Measurements from ENCODE around the gene MDK.
A peak's percentile ranks its signal among the peaks of the same experiment; 100 is the strongest.

The MDK gene

GRCh38 chr11:46334211-46334610, 47.3 kb upstream of the MDK start:
- no peak for DNase-seq (ENCODE audit: low read depth in 1 of 2, low spot score in 1 of 2)
- Histone ChIP-seq H3K27ac (replicated peaks) (no peak overlapping the region), H3K27me3 (ENCODE audit: insufficient read depth, poor library complexity, severe bottlenecking) (no peaks in the 10 kb centered on the region), H3K4me3 (replicated peaks; ENCODE audit: insufficient read depth, low read length) (no peak overlapping the region)
- no peak for TF ChIP-seq SPI1 (IDR thresholded peaks at IDR 0.05; ENCODE audit: borderline replicate concordance, low read depth)
- TF ChIP-seq REST (IDR thresholded peaks at IDR 0.05; ENCODE audit: insufficient replicate concordance, low read depth), result no peak
- TF ChIP-seq GABPA (IDR thresholded peaks at IDR 0.05; ENCODE audit: low read depth), result no peak
- no peak for TF ChIP-seq POLR2AphosphoS5 (IDR thresholded peaks at IDR 0.05; ENCODE audit: low read depth)
- TF ChIP-seq, protein P1, sequence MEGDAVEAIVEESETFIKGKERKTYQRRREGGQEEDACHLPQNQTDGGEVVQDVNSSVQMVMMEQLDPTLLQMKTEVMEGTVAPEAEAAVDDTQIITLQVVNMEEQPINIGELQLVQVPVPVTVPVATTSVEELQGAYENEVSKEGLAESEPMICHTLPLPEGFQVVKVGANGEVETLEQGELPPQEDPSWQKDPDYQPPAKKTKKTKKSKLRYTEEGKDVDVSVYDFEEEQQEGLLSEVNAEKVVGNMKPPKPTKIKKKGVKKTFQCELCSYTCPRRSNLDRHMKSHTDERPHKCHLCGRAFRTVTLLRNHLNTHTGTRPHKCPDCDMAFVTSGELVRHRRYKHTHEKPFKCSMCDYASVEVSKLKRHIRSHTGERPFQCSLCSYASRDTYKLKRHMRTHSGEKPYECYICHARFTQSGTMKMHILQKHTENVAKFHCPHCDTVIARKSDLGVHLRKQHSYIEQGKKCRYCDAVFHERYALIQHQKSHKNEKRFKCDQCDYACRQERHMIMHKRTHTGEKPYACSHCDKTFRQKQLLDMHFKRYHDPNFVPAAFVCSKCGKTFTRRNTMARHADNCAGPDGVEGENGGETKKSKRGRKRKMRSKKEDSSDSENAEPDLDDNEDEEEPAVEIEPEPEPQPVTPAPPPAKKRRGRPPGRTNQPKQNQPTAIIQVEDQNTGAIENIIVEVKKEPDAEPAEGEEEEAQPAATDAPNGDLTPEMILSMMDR (IDR thresholded peaks at IDR 0.05; ENCODE audit: insufficient read depth, low read length), result no peak

DNA sequence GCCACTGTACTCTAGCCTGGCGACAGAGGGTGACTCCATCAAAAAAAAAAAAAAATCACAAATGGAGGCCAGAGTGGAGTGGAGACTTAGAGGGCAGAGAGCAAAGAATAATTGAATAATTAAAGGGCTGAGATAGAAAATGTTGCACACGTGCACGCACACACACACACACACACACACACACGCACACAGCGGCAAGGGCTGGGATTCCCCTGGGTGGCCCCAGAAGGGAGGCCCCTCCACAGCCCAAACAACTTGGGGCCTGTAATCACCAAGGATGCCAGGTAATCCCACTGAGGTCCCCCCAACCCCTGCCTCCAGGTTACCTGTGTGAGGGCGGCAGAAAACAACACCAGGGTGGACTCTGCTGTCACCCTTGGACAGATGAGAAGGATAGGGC, 46.2 kb upstream of the MDK start:
- TF ChIP-seq POLR2AphosphoS5 (IDR thresholded peaks at IDR 0.05; ENCODE audit: low read depth) (no peak), REST (IDR thresholded peaks at IDR 0.05; ENCODE audit: insufficient replicate concordance, low read depth) (no peak), SPI1 (IDR thresholded peaks at IDR 0.05; ENCODE audit: borderline replicate concordance, low read depth) (no peak), GABPA (IDR thresholded peaks at IDR 0.05; ENCODE audit: low read depth) (no peak)
- TF ChIP-seq, protein P1 (IDR thresholded peaks at IDR 0.05; ENCODE audit: insufficient read depth, low read length), result no peak
- peak overlapping the region; percentile 64 for H3K27ac ChIP-seq (replicated peaks)
- no peak overlapping the region for H3K4me3 ChIP-seq (replicated peaks; ENCODE audit: insufficient read depth, low read length)
- DNase-seq (ENCODE audit: low read depth in 1 of 2, low spot score in 1 of 2), result no peak
- no peaks in the 10 kb centered on the region for H3K27me3 ChIP-seq (ENCODE audit: insufficient read depth, poor library complexity, severe bottlenecking)

DNA sequence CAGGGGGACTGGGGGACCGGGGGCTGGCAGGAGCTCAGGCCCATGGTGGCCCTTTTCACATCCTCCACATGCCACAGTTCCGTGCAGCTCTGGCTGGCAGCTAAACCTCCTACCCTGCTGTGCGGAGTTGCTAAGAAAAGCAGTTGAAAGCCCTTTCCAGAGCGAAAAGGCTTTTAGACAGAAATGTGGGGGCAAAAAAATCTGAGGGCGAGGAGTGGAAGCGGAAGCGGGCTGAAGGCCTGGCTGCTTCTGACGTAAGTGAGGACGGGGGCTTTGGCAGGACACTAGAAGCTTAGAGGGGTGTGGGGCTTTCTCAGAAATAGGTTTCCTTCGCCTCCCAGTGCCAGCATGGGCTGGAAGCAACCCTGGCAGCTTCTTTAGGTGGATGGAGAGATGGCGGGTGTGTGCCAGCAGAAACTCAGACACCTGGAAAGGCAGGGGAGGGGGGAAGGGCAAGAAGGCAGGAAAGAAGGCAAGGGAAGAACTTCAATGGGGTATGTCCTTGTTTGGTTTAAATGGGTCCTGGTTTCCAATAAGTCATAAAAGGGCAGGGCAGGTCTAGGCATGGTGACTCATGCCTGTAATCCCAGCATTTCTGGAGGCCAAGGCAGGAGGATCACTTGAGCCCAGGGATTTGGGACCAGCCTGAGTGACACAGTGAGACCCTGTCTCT, 45.4 kb upstream of the MDK start:
- peak in 1 of 2 experiments; percentile 67 for DNase-seq (ENCODE audit: low read depth in 1 of 2, low spot score in 1 of 2)
- H3K27me3 ChIP-seq (ENCODE audit: insufficient read depth, poor library complexity, severe bottlenecking), result no peaks in the 10 kb centered on the region
- peak; percentile 19; the same call in 1 of the 2 replicates for TF ChIP-seq SPI1 (IDR thresholded peaks at IDR 0.05; ENCODE audit: borderline replicate concordance, low read depth)
- no peak for TF ChIP-seq REST (IDR thresholded peaks at IDR 0.05; ENCODE audit: insufficient replicate concordance, low read depth)
- TF ChIP-seq POLR2AphosphoS5 (IDR thresholded peaks at IDR 0.05; ENCODE audit: low read depth), result no peak
- no peak for TF ChIP-seq GABPA (IDR thresholded peaks at IDR 0.05; ENCODE audit: low read depth)
- no peak overlapping the region for H3K4me3 ChIP-seq (replicated peaks; ENCODE audit: insufficient read depth, low read length)
- peak overlapping the region; percentile 64 for H3K27ac ChIP-seq (replicated peaks)

Measured in HL-60 (cell line).